ENCODE results near the gene RAMACL. TPM values are rescaled to one million over a fixed set of nuclear protein-coding genes. Genes with fewer than 3 reads are reported as not detected.
A peak's percentile ranks its signal among the peaks of the same experiment; 100 is the strongest.

The RAMACL gene
- polyA plus RNA-seq, 1 donor from 2014 or later: 1.9 TPM

- Histone ChIP-seq H3K27ac (ENCODE audit: low read length) (no peak overlapping the region), H3K4me3 (ENCODE audit: low read length) (no peak overlapping the region), H4K20me1 (ENCODE audit: insufficient read depth) (no peaks in the 10 kb centered on the region), H3K4me2 (ENCODE audit: low read length) (no peak overlapping the region), H3F3A (ENCODE audit: insufficient read depth, low read length, poor library complexity, severe bottlenecking) (no peaks in the 10 kb centered on the region), H3K79me2 (replicated peaks; ENCODE audit: insufficient read depth, low read length) (peaks cover 11% of the 10 kb centered on the region), H3K36me3 (ENCODE audit: insufficient read depth, low read length) (no peaks in the 10 kb centered on the region), H3K9ac (ENCODE audit: low read length) (no peak overlapping the region), H3K9me2 (ENCODE audit: insufficient read depth, low read length) (no peaks in the 10 kb centered on the region), H2AFZ (ENCODE audit: low read depth, low read length) (no peak overlapping the region), H3K27me3 (ENCODE audit: insufficient read depth, low read depth, low read length) (no peaks in the 10 kb centered on the region), H3K9me3 (ENCODE audit: low read length) (no peaks in the 10 kb centered on the region)
- TF ChIP-seq EP300 (conservative IDR thresholded peaks at IDR 0.05; ENCODE audit: poor library complexity, severe bottlenecking): no peak
- no peak for TF ChIP-seq TAF1 (IDR thresholded peaks at IDR 0.05; ENCODE audit: low read depth)
- no peak for TF ChIP-seq RAD21 (conservative IDR thresholded peaks at IDR 0.05)
- no peak for TF ChIP-seq SMC3 (conservative IDR thresholded peaks at IDR 0.05; ENCODE audit: poor library complexity)
- no peak for TF ChIP-seq EZH2 (IDR thresholded peaks at IDR 0.05; ENCODE audit: borderline replicate concordance, insufficient read depth, low read length, poor library complexity, severe bottlenecking)
- TF ChIP-seq CTCF (IDR thresholded peaks at IDR 0.05; ENCODE audit: poor library complexity, severe bottlenecking): no peak
- no peak for TF ChIP-seq REST (IDR thresholded peaks at IDR 0.05; ENCODE audit: borderline replicate concordance)
- no peak for TF ChIP-seq MXI1 (conservative IDR thresholded peaks at IDR 0.05; ENCODE audit: poor library complexity, severe bottlenecking)
- no peak for TF ChIP-seq POLR2AphosphoS5 (IDR thresholded peaks at IDR 0.05)
These were observed 43.1 kb upstream of the RAMACL start for GRCh38 chr6:166629628-166630027.

- H3K4me3 ChIP-seq (ENCODE audit: low read length): peak overlapping the region; percentile 94
- peak overlapping the region; percentile 89 for H3K27ac ChIP-seq (ENCODE audit: low read length)
- H3K4me2 ChIP-seq (ENCODE audit: low read length): peak overlapping the region; percentile 43
- H3K27me3 ChIP-seq (ENCODE audit: insufficient read depth, low read depth, low read length): no peaks in the 10 kb centered on the region
- H3K9ac ChIP-seq (ENCODE audit: low read length): peak overlapping the region; percentile 88
- H2AFZ ChIP-seq (ENCODE audit: low read depth, low read length): peak overlapping the region; percentile 9
- H3K9me2 ChIP-seq (ENCODE audit: insufficient read depth, low read length): no peaks in the 10 kb centered on the region
- H3K36me3 ChIP-seq (ENCODE audit: insufficient read depth, low read length): no peaks in the 10 kb centered on the region
- TF ChIP-seq EP300 (conservative IDR thresholded peaks at IDR 0.05; ENCODE audit: poor library complexity, severe bottlenecking): peak; percentile 5
- no peak for TF ChIP-seq RAD21 (conservative IDR thresholded peaks at IDR 0.05)
- TF ChIP-seq CTCF (IDR thresholded peaks at IDR 0.05; ENCODE audit: poor library complexity, severe bottlenecking): no peak
- TF ChIP-seq MXI1 (conservative IDR thresholded peaks at IDR 0.05; ENCODE audit: poor library complexity, severe bottlenecking): peak; percentile 69
- peak; percentile 37 for TF ChIP-seq REST (IDR thresholded peaks at IDR 0.05; ENCODE audit: borderline replicate concordance)
- no peak for TF ChIP-seq EZH2 (IDR thresholded peaks at IDR 0.05; ENCODE audit: borderline replicate concordance, insufficient read depth, low read length, poor library complexity, severe bottlenecking)
- peak; percentile 53 for TF ChIP-seq SMC3 (conservative IDR thresholded peaks at IDR 0.05; ENCODE audit: poor library complexity)
- no peak for TF ChIP-seq POLR2AphosphoS5 (IDR thresholded peaks at IDR 0.05)
- TF ChIP-seq TAF1 (IDR thresholded peaks at IDR 0.05; ENCODE audit: low read depth): peak; percentile 22
- H4K20me1 ChIP-seq (ENCODE audit: insufficient read depth): no peaks in the 10 kb centered on the region
- H3K79me2 ChIP-seq (replicated peaks; ENCODE audit: insufficient read depth, low read length): peaks cover 26% of the 10 kb centered on the region
- H3K9me3 ChIP-seq (ENCODE audit: low read length): no peaks in the 10 kb centered on the region
- H3F3A ChIP-seq (ENCODE audit: insufficient read depth, low read length, poor library complexity, severe bottlenecking): no peaks in the 10 kb centered on the region
These were observed 41.7 kb upstream of the RAMACL start for GRCh38 chr6:166627875-166628801.
